ENCODE measurements around the gene EIF3M.
"Not testable (repeated sequence)": the region's sequence is repeated elsewhere in the genome, so short reads cannot be mapped to it uniquely, and the experiment has no call there.

EIF3M gene

DNA sequence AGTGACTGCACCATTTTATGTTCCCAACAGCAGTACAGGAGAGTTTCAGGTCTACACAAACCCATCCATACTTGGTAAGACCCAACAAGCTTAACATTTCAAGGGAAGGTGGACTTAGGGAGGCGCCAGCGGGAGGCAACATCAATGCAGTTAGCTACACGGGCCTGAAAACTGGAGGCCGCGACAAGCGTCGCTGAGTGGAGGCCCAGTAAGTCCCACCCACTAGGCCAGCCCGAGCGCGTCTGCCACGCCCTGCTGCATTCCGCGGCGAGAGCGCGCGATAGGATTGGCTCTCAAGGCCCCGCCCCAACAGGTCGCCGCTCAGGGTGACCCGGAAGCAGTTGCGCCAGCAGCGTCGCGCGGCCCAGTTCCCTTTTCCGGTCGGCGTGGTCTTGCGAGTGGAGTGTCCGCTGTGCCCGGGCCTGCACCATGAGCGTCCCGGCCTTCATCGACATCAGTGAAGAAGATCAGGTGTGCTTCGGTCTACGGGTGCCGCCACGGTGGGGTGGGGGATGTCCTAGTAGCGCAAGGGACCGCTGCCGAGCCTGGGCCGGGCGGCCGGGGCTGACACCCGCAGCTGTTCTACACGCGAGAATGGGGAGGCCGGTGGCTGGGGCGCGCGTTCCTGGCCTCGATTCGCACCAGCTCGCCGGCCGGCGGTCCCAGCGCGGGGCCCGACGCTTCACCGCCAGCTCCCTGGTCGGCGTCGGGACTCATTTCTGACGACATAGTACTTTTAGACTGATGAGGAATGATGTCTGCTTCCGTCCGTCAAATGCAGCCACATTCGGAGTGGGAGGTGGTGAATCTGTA lies at the start of gene EIF3M:
TSS of gene EIF3M (plus strand) at position 373 of the 813 bp plus-strand sequence. CDS start at position 430, 57 bp downstream.
- DNase-seq, result peak; percentile 95

GRCh38 chr11:32538804-32539203 lies 44.8 kb upstream of the EIF3M start:
- no peak for DNase-seq

GRCh38 chr11:32549611-32550187 lies 33.9 kb upstream of the EIF3M start:
- DNase-seq, result no peak

DNA sequence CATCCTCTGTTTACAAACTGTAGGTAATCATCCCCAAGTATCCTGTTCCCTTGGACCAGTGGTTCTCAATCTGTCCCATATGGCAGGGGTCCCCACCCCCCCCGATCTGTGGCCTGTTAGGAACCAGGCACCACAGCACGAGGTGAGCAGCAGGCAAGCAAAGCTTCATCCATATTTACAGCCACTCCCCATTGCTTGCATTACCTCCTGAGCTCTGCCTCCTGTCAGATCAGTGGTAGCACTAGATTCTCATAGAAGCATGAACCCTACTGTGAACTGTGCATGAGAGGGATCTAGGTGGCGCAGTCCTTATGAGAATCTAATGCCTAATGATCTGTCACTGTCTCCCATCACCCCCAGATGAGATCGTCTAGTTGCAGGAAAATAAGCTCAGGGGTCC lies 33.4 kb upstream of the EIF3M start:
- DNase-seq, result no peak

DNA sequence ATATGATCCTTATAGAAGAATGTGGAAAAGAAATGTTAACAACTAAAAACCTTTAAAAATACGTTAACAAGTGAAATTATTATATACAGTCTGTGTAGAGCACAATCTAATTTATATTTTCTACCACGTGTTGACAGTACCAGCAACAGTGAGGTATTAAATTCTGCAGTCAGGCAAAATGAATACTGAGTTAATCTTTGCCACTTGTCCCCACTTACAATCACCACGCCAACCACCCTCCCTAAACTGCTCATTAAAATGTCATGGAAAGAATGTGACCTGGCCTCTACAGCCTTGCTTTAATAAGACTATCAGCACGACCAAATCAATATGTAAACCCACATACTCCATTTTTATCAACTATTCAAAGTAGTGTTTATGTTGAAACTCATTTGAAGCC lies 28.5 kb upstream of the EIF3M start:
- no peak for DNase-seq

DNA sequence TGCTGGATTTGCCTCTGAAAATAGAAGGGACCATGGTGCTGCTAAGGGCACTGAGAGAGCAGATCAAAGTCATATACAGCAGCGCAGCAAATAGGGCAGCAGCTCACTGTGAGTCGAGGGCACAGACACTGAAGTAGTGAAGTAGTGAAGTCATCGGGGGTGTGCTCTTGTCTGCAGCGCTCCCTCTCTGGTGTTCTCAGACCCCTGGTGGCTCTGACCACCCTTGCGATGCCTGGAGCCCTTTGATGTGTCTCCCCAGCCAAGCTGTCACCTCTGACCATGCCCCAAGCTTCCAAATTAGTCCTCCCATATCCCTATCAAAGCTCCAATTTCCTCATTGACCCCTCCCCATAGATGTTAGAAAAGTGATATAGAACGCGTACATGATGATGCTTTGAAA lies 27.7 kb upstream of the EIF3M start:
- DNase-seq, result no peak

GRCh38 chr11:32561835-32562234 lies 21.8 kb upstream of the EIF3M start:
- no peak for DNase-seq

GRCh38 chr11:32562839-32563599 lies 20.6 kb upstream of the EIF3M start:
- DNase-seq, result no peak

GRCh38 chr11:32563600-32563959 lies 20.1 kb upstream of the EIF3M start:
- no peak for DNase-seq

- no peak for DNase-seq
These were observed 17.1 kb upstream of the EIF3M start for GRCh38 chr11:32566517-32566916.

DNA sequence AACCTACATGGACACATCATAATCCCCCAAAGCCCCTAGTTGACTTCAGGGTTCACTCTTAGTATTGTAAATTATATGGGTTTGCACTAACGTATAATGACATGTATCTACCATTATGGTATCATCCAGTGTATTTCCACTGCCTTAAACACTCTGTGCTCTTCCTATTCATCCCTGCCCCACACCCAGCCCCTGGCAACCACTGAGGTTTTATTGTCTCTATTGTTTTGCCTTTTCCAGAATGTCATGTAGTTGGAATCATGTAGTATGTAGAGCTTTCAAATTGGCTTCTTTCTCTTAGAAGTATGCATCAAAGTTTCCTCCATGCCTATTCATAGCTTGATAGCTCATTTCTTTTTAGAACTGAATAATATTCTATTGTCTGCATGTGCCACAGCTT lies 16.5 kb upstream of the EIF3M start:
- DNase-seq, result no peak

GRCh38 chr11:32569313-32569881 lies 14.2 kb upstream of the EIF3M start:
- DNase-seq, result no peak

DNA sequence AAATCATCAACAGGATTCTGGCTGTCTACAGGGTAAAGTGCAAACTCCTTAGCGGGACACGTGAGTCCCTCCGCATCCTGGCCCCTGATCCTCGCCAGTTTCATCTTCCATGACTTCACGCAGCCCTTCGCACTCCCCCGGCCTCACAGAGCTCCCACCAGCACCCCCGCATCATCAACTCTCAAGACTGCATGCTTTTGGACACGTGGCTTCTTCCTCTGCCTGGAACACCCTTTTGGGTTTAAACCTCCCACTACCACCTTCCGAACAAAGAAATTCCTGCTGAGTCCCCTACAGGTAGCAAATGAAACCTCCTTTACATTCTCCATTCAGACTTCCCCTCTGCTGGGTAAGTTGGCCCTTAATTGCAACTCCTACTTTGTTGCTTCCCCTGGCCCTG lies 12.6 kb upstream of the EIF3M start:
- DNase-seq, result no peak

GRCh38 chr11:32573228-32573627 lies 10.4 kb upstream of the EIF3M start:
- DNase-seq, result no peak

- no peak for DNase-seq
These were observed 9.2 kb upstream of the EIF3M start for GRCh38 chr11:32574421-32574820.

DNA sequence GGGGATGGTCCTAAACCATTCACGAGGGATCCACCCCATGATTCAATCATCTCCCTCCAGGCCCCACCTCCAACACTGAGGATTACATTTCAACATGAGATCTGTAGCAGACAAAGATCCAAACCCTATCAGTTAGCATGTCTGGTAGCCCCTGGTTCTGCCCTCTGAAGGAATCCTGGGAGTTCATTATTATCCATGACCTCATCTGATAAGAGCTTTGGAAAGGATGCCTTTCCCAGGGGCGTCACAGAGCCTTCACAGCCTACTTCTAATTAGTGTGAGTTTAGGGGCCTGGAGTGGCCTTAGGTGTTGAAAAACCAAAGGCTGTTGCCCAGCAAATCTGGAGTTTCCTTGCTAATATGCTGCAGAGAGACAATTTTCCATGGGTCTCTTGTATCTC lies 8.6 kb upstream of the EIF3M start:
- no peak for DNase-seq

DNA sequence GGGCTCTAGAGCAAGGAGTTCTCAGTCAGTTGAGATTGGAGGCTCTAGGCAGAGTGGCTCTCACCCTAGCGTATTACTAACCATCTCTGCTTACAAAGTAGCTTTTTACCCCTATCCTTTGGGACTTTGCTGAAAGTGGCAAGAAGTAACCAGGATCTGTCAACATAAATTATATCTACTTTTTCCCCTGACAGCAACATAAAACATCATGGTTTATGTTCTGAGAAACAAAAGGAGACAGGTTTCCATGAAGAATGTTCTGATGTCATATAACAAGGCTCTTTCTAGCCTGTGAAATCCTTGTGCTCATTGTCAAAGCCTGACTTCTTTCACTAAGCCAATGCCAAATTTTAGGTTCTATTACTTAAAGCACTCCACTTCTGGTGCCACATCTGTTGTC lies 7.2 kb upstream of the EIF3M start:
- DNase-seq, result no peak

GRCh38 chr11:32580967-32581366 lies 2.7 kb upstream of the EIF3M start:
- no peak for DNase-seq

DNA sequence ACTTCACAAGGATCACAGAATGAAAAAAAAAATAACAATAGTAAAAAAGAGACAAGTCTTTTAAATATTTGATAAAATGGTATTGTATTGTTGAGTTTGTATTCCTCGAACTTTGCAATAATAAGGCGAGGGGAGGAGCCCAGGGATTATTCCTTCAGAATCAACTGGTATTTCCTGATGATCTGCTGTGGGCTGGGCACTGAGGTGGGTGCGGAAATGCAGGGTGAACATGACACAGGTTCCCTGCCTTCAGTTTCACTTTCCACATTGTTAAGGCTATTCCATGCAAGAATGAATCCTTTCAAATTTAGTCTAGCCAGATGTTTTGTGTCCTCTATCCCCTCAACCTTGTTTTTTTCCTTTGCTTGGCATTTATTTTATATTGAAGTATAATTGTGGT lies 2.1 kb upstream of the EIF3M start:
- DNase-seq, result no peak

DNA sequence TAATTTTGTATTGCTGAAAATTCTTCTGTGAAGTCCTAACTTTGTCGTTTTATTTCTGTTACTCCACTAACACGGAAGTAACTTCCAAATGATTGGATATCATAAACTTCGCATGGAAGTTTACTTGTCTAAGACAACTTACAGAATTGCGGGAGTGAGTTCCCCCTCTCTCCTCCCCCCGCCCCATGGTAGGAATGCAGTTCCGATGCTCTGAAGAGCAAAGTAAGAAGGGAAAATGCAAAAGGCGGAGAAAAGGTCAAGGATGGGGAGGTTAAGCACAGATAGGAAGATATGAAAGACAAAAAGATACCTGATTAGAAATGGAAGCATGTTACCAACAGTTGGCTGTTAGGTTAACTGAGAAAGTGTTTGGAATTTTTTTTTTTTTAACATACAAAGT lies 1.3 kb downstream of the EIF3M start:
- DNase-seq, result no peak

DNA sequence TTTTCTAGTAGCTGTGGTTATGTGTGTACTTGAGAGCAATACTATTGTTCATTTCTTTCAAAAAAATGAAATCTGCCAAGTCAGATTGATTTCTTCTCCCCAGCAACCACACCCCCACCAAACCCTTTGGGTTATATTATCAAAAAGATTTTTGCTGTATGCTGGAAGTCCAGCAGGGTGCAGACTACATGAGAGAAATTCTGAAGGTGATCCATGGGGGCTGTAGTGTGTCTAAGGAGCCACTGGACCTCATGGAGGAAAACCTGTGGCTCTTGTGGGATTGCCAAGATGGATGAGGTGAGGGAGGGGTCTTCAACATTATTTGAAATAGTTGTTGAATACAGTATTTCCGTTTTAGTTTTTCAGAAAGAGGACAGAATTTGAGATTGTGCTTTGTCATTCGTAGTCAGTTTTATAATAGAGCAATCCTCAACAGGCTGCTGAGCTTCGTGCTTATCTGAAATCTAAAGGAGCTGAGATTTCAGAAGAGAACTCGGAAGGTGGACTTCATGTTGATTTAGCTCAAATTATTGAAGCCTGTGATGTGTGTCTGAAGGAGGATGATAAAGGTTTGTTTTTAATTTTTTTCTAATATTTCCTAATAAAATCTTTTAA lies 3.1 kb downstream of the EIF3M start:
- no peak for DNase-seq

DNA sequence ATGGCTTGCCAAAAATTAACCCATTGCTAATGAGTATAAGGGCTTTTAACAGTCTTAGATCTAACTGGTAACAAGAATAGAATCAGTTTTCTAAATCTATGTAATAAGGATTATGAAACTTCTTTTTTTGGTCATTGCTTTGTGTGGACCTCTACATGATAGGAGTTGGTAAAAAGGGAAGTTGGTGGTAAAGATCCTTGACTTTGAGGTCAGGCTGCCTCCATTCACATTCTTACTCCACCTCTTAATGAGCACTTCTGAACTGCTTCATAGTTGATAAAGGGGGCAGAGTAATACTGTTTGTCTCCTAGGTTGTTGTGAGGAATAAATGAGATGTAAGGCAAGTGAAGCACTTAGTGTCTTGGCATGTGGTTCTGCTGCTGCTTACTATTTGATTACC lies 10.6 kb downstream of the EIF3M start:
- DNase-seq, result no peak

GRCh38 chr11:32596114-32596513 lies 12.5 kb downstream of the EIF3M start:
- not testable (repeated sequence) for DNase-seq
